LNCaP clone FGC (cell line): ENCODE data around the gene SERPINA12.

ENCODE experiments used
- DNase-seq: peaks from one replicate; pipeline ENCODE4 v3.0.0-alpha.2; 2011; ENCODE audit warnings: low read depth
- H3K4me3 ChIP-seq: 2 replicates; pipeline ENCODE4 v1.5.1; 2011; ENCODE audit warnings: mild to moderate bottlenecking, low read depth, low read length, control low read depth
- TF ChIP-seq, protein P1 (sequence below): IDR thresholded peaks from 2 replicates; pipeline ENCODE4 v1.5.1; 2012; ENCODE audit warnings: mild to moderate bottlenecking; ENCODE audit not compliant: control insufficient read depth, insufficient read depth; ENCODE audit errors: extremely low read depth

Gene SERPINA12

DNA sequence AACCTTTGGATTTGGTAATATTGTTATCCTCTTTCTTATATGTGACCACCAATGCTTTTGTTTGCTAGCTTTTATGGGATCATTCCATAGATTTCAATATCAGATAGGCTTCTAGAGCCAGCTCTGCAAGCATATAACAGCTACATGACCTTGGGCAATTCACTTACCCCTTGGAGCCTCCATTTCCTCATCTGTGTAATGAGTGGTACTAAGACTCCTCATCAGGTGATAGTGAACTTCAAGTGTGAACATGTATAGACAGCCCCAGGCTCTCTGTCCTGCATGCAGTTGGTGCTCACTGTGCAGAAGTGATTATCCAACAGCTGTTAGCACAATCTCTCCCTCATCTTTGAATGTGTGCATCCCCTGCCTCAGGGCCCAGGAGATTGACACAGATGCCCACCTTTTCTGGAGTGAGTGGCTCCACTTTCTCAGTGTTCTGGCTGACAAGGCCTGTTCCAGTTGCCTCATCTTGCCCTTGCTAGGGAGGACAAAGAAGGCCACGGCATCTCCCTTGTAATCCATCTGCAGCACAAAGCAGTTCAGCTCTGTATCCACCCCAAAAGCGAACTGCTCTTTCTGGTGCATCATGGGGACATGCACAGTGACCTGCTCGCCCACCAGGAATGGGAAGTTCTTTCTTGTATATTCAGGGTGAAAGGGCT lies 42.4 kb downstream of the SERPINA12 start:
- no peak for DNase-seq
- TF ChIP-seq, protein P1, sequence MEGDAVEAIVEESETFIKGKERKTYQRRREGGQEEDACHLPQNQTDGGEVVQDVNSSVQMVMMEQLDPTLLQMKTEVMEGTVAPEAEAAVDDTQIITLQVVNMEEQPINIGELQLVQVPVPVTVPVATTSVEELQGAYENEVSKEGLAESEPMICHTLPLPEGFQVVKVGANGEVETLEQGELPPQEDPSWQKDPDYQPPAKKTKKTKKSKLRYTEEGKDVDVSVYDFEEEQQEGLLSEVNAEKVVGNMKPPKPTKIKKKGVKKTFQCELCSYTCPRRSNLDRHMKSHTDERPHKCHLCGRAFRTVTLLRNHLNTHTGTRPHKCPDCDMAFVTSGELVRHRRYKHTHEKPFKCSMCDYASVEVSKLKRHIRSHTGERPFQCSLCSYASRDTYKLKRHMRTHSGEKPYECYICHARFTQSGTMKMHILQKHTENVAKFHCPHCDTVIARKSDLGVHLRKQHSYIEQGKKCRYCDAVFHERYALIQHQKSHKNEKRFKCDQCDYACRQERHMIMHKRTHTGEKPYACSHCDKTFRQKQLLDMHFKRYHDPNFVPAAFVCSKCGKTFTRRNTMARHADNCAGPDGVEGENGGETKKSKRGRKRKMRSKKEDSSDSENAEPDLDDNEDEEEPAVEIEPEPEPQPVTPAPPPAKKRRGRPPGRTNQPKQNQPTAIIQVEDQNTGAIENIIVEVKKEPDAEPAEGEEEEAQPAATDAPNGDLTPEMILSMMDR = no peak
- no peak overlapping the region for H3K4me3 ChIP-seq

- no peak for DNase-seq
- H3K4me3 ChIP-seq = no peak overlapping the region
- TF ChIP-seq, protein P1 = no peak
Measured at GRCh38 chr14:94465042-94465441, 44.2 kb downstream of the SERPINA12 start.

- TF ChIP-seq, protein P1 = no peak
- H3K4me3 ChIP-seq = no peak overlapping the region
- DNase-seq = no peak
Measured at GRCh38 chr14:94464290-94464689, 45.0 kb downstream of the SERPINA12 start.

DNA sequence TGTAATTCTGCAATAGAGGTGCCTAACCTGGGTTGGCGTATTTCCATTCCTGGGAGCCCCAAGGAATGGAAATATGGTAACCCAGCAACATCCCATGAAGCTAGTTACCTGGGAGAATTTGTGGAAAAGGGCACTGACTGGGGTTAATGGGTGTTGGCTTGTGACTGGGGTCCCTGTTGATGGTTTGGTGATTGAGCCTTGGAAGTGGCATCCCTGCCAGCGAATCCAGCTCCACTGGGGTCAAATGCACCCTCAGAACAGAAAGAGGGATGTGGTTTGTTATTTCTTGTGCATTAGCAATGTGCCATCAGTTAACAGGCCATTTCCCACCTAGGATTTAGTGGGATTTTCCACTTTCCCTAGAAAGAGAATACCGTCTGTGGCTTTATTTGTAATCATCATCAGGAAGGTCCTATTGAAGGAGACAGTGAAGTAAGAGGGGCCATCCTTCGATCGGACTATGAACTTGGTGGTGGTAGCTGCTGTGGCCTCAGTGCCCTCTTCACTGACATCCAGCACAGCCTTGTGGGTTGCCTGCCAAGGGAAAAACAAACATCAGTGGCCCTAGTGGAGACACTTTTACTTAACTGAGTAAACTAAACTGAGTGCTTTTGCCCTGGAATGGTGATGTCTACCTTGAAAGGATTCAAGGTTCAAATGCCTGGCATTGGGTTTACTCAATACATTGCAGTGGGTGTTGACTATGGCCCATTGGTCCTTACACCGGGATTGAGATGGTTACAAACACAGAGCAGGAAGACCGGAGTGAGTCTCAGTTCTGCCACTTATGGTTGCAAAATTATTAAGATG lies 46.3 kb downstream of the SERPINA12 start:
- TF ChIP-seq, protein P1 = no peak
- no peak overlapping the region for H3K4me3 ChIP-seq
- DNase-seq = no peak

GRCh38 chr14:94462219-94462551 lies 47.1 kb downstream of the SERPINA12 start:
- DNase-seq = no peak
- no peak overlapping the region for H3K4me3 ChIP-seq
- TF ChIP-seq, protein P1 = no peak

DNA sequence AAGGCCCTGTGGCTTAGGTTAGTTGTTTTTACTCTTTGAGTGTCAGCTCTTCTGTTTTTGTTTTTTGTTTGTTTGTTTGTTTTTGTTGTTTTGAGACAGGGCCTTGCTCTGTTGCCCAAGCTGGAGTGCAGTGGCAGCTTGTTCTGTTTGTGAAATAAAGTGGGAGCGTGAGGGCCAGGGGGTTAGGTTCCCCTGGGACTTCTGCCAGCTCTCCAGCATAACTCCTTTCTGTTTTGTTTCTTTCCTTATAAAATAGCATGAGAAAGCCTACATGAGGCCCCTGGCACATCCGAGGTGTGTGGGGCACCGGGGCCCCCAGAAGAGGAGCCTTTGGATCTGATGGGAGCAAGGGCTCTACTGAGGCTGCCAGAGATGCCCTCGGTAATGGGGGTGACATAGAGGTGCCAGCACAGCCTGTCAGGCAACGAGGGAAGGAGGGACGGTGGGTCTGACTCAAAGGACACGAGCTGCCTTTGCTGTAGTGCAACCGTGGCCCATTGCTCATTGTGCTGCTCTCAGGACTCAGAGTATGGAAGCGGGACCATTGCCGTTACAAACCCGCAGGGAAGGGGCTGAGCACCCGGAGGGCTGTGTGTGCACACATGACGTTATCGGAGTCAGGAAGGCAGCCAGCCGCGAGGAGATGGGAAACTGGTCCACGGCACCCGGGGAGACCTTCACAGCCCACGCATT lies 47.6 kb downstream of the SERPINA12 start:
- DNase-seq = no peak
- no peak overlapping the region for H3K4me3 ChIP-seq
- TF ChIP-seq, protein P1 = no peak
